Neural cell (in vitro differentiated cells): ENCODE results near the gene CLDN4.

Experiments used
- EP300 ChIP-seq: fragments of 450-650 bp; conservative IDR thresholded peaks from 2 replicates; pipeline ENCODE4 v1.6.1; 2014; ENCODE audit warnings: antibody characterized with exemption, mild to moderate bottlenecking, moderate library complexity; ENCODE audit not compliant: poor library complexity, severe bottlenecking
- EZH2 ChIP-seq: fragments of 200-600, 300-800 bp; shearing (Covaris generic), sonication (generic); IDR thresholded peaks from 2 replicates; pipeline ENCODE4 v1.6.1; 2014; ENCODE audit warnings: antibody characterized with exemption, low read length, borderline replicate concordance, mild to moderate bottlenecking; ENCODE audit not compliant: insufficient read depth, poor library complexity, severe bottlenecking
- POLR2AphosphoS5 ChIP-seq: IDR thresholded peaks from 2 replicates; pipeline ENCODE4 v1.6.1; 2012
- RAD21 ChIP-seq: fragments of 450-650 bp; conservative IDR thresholded peaks from 2 replicates; pipeline ENCODE4 v1.6.1; 2014; ENCODE audit warnings: antibody characterized with exemption, mild to moderate bottlenecking, moderate library complexity
- TF ChIP-seq, protein P1 (sequence below): IDR thresholded peaks from 2 replicates; pipeline ENCODE4 v1.6.1; 2012; ENCODE audit warnings: borderline replicate concordance
- TF ChIP-seq, protein P2 (sequence below): fragments of 450-650 bp; IDR thresholded peaks from 2 replicates; pipeline ENCODE4 v1.5.1; 2014; ENCODE audit warnings: antibody characterized with exemption, mild to moderate bottlenecking, moderate library complexity; ENCODE audit not compliant: poor library complexity, severe bottlenecking

DNA sequence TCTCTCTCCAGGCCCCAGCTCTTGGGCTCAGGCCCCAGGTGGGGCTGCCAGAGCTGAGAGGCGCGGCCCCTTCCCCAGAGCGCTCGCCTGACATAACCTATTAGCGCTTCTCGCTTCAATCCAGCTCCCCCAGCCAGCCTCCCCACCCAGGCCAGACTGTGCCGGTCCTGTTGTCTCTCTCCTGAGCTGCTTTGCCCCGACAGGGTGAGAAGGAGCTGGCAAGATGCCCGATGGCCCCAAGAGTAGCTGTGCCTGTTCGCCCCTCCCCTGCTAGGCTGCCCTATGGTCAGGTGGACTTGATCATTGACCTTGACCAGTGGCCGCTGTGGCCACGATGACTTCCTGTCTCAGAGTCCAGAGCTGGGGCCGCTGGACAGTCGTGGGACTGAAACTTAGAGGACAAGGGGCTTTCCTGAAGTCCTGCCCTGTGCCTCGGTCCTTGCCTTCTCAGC, 39.3 kb downstream of the CLDN4 start:
- TF ChIP-seq EP300: no peak
- no peak for TF ChIP-seq EZH2
- TF ChIP-seq POLR2AphosphoS5: no peak
- no peak for TF ChIP-seq RAD21
- TF ChIP-seq, protein P1, sequence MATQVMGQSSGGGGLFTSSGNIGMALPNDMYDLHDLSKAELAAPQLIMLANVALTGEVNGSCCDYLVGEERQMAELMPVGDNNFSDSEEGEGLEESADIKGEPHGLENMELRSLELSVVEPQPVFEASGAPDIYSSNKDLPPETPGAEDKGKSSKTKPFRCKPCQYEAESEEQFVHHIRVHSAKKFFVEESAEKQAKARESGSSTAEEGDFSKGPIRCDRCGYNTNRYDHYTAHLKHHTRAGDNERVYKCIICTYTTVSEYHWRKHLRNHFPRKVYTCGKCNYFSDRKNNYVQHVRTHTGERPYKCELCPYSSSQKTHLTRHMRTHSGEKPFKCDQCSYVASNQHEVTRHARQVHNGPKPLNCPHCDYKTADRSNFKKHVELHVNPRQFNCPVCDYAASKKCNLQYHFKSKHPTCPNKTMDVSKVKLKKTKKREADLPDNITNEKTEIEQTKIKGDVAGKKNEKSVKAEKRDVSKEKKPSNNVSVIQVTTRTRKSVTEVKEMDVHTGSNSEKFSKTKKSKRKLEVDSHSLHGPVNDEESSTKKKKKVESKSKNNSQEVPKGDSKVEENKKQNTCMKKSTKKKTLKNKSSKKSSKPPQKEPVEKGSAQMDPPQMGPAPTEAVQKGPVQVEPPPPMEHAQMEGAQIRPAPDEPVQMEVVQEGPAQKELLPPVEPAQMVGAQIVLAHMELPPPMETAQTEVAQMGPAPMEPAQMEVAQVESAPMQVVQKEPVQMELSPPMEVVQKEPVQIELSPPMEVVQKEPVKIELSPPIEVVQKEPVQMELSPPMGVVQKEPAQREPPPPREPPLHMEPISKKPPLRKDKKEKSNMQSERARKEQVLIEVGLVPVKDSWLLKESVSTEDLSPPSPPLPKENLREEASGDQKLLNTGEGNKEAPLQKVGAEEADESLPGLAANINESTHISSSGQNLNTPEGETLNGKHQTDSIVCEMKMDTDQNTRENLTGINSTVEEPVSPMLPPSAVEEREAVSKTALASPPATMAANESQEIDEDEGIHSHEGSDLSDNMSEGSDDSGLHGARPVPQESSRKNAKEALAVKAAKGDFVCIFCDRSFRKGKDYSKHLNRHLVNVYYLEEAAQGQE: no peak
- TF ChIP-seq, protein P2, sequence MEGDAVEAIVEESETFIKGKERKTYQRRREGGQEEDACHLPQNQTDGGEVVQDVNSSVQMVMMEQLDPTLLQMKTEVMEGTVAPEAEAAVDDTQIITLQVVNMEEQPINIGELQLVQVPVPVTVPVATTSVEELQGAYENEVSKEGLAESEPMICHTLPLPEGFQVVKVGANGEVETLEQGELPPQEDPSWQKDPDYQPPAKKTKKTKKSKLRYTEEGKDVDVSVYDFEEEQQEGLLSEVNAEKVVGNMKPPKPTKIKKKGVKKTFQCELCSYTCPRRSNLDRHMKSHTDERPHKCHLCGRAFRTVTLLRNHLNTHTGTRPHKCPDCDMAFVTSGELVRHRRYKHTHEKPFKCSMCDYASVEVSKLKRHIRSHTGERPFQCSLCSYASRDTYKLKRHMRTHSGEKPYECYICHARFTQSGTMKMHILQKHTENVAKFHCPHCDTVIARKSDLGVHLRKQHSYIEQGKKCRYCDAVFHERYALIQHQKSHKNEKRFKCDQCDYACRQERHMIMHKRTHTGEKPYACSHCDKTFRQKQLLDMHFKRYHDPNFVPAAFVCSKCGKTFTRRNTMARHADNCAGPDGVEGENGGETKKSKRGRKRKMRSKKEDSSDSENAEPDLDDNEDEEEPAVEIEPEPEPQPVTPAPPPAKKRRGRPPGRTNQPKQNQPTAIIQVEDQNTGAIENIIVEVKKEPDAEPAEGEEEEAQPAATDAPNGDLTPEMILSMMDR: no peak
